Measurements from ENCODE around the gene RPS4Y1.
"Not testable (repeated sequence)": the region's sequence is repeated elsewhere in the genome, so short reads cannot be mapped to it uniquely, and the experiment has no call there.

RPS4Y1 gene

GRCh38 chrY:2841471-2841893 lies at the start of gene RPS4Y1:
RPS4Y1 (plus strand) TSS chrY:2841602; CDS start chrY:2841625, 23 bp downstream.
- DNase-seq, result no peak

DNA sequence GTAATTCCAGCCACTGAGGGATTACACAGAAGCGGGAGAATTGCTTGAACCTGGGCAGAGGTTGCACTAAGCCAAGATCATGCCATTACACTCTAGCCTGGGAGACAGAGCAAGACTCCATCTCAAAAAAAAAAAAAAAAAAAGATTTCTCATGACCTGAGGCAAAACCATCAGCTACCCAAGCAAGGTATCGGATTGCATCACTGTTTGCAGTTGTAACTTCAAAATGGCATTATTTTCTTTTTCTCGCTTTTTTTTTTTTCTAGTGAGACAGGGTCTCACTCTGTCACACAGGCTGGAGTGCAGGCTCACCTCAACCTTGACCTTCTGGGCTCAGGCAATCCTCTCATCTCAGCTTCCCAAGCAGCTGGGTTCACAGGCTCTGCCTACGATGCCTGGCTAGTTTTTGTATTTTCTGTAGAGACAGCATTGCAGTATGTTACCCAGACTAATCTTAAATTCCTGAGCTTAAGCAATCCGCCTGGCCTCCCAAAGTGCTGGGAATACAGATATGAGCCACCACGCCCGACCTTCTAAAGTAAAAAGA lies 44.4 kb upstream of the RPS4Y1 start:
- no peak for DNase-seq

DNA sequence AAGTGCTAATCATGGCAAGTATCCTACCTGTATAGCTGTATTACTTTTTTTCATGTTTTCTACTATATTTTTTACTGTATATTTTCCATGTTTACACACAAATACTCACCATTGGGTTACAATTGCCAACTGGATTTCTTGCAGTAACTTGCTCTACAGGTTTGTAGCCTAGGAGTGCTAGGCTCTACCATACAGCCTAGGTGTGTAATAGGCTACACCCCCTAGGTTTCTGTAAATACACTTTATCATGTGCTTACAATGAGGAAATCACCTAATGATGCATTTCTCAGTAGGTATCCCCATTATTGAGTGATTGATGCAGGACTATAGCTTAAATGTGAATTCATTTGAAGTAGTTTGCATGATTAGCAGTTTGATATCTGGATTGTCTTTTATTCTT lies 43.4 kb upstream of the RPS4Y1 start:
- no peak for DNase-seq

GRCh38 chrY:2800246-2800645 lies 41.2 kb upstream of the RPS4Y1 start:
- no peak for DNase-seq

- DNase-seq, result not testable (repeated sequence)
Measured at GRCh38 chrY:2817146-2817896, 24.1 kb upstream of the RPS4Y1 start.

- DNase-seq, result no peak
Measured at GRCh38 chrY:2824471-2824870, 16.9 kb upstream of the RPS4Y1 start.

- DNase-seq, result no peak
Measured at GRCh38 chrY:2828497-2828896, 12.9 kb upstream of the RPS4Y1 start.

DNA sequence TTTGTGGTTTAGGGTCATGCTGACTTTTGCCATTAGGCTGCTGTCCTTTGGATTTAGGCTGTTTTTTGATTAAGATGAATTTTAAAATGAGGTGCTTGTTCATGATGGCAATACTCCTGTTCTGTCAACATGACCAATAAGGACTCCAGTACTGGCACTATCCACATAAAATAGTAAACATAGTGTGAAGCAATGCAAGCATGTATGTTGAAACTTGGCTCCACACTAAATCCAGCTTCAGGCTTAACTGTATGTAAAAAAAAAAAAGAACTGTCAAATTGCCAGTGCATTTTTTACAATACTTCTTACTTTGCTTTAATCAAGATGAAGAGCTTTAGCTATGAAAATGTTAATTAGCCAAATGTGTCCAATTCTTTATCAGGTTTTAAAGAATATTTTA lies 6.2 kb upstream of the RPS4Y1 start:
- no peak for DNase-seq

GRCh38 chrY:2837078-2837477 lies 4.3 kb upstream of the RPS4Y1 start:
- no peak for DNase-seq

DNA sequence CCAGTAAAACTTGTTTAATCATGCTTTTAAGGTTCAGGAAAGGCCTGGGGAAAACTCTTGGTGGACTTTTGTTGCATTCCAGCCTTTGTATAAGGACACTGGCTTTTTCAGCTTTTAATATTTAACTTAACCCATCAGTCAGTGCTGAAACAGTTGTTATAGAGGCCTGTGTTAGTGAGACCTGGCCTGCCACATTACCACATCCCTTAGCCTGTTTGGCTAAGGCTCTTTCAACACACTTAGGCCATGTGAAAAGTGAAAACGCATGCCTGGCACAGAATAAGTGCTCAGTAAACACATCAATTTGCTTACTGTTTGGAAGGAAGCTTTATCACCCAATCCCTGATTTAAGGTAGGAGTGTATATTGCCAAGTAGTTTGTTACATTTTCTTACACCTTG lies 3.5 kb upstream of the RPS4Y1 start:
- no peak for DNase-seq

DNA sequence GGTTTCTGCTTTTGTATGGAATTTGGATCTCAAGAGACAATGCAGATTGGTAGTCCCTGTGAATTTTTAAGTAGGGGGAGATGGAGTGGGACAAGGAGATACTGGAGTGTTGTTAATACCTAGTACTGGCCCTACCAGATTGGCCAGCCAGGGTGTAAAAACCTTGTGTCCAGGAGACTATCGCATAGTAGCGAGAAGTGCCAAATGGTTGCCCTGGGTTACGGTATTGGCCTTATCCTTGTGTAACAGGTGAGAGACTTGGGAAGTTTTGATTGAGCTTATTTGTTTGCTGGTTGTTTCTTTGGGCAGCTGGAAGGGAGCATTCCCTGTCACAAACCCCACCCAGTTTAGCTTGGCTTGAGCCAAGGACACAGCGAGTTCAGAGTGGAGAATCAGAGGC lies 5.4 kb downstream of the RPS4Y1 start:
- DNase-seq, result no peak

DNA sequence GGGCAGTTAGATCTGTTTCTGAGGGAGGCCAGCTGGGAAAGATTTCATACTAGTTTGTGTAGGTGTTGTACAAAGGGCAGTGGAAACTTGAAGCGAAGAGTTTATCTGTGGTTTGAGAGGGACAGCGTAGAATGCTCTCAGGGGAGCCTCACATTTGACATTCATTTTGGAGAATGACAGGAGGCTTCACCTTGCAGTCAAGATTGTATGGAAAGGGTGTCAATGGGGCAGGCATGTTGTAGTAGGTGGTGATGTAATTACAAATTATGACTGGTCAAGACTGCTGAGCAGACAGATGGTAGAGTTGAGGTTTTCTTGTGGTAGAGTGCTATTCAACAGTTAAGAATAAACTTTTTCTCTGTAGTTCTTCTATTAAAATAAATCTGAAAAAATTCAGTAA lies 7.0 kb downstream of the RPS4Y1 start:
- no peak for DNase-seq

DNA sequence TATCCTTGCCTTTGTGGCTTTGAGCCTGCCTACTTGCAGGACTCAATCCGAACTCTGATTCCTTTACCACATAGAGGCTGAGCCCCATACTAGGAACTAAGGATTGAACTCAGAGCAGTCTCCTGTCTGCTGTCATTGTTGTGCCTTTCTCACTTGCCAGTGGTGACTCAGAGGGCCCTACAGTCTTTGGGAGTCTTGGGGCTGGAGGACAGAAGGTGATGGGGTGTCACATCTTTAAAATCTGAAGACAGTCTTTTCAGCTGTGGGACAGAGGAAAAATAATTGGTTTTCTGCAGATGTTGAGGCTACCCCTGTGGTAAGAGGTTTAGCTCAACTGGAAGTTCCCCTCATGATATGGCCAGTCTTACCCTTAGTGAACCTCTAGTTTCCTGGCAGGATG lies 8.0 kb downstream of the RPS4Y1 start:
- DNase-seq, result no peak

DNA sequence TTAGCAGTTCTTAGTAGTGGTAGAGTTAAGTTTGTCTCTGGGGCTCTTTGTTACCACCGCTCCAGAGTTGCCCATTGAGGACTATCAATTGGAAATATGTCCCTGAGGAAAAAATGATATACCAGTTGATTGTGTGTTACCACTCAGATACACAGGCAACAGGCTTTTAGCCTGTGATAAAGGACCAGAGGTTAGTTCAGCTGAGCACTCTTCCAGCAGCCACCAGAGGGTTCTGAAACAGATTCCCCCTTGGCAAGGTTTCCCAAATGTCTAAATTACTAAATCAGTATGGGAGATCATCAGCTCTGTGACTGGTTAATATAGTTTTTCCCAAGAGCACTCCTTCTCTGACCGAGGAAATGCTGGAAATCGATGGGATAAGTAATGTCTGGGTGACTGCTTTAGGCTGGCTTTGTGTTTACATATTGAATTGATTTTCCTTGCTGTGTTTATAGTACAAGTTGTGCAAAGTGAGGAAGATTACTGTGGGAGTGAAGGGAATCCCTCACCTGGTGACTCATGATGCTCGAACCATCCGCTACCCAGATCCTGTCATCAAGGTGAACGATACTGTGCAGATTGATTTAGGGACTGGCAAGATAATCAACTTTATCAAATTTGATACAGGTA lies 12.9 kb downstream of the RPS4Y1 start:
- DNase-seq, result no peak

GRCh38 chrY:2857068-2857467 lies 15.7 kb downstream of the RPS4Y1 start:
- DNase-seq, result no peak

DNA sequence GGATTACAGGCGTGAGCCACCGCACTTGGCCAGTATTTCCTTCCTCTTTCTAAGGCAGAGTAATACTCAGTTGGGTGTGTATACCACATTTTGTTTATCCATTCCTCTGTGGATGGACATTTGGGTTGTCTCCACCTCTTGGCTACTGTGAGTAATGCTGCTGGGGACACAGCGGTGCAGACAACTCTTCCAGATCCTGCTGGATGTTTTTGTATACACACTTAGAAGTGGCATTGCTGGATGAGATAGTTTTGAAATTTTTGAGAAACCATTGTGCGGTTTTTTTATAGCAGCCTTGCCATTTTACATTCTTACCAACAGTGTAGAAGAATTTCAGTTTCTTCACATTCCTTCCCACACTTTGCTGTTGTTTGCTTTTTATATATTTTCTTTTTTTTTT lies 16.3 kb downstream of the RPS4Y1 start:
- no peak for DNase-seq

DNA sequence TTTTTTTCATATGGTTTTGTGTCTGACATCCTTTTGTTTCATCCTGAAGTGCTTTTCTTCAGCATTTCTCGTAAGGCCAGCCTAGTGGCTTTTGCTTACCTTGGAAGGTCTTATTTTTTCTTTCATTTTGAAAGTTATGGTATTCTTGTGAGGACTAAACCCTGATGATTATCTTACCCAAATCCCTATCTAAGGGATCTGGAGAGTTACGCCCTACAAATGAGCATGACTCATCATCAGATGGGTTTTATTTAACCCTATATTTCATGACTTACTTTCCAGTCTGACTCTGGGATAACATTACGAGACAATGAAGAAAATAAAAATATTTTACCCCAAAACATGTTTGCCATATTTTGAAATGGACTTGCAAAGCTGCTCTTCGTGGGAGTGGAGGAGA lies 18.4 kb downstream of the RPS4Y1 start:
- no peak for DNase-seq

- DNase-seq, result no peak
Measured at GRCh38 chrY:2860511-2860910, 19.1 kb downstream of the RPS4Y1 start.

DNA sequence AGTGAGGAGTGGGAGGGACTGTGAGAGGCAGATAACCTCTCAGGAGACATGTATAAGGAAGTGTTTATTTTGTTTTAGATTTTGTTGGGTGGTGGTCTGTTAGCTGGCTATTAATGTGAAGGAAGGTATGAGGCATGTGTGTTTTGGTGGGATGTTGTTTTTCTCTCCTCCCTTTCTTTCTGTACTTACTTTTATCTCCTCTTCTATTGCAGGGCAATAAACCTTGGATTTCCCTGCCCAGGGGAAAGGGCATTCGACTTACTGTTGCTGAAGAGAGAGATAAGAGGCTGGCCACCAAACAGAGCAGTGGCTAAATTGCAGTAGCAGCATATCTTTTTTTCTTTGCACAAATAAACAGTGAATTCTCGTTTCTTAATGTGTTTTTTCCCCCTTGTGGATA lies 25.2 kb downstream of the RPS4Y1 start:
- DNase-seq, result no peak

DNA sequence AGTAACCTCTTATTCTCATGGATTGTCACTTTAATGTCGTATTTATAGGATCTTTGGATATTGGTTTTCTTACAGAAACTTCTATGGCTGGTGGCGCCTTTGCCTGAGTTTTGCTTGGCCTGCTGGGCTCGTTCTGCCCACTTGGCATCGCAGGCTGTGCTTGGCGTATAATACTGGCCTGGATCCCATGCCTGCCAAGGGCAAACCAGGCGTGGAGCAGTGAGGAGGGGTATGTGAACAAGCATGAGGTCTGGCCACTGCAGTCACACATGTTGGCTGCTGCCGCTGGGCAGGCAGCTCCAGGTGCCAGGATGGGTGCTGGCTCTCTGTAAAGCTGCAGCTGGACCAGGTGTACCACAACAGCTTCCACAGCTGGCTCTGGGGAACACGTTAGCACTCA lies 26.1 kb downstream of the RPS4Y1 start:
- no peak for DNase-seq

DNA sequence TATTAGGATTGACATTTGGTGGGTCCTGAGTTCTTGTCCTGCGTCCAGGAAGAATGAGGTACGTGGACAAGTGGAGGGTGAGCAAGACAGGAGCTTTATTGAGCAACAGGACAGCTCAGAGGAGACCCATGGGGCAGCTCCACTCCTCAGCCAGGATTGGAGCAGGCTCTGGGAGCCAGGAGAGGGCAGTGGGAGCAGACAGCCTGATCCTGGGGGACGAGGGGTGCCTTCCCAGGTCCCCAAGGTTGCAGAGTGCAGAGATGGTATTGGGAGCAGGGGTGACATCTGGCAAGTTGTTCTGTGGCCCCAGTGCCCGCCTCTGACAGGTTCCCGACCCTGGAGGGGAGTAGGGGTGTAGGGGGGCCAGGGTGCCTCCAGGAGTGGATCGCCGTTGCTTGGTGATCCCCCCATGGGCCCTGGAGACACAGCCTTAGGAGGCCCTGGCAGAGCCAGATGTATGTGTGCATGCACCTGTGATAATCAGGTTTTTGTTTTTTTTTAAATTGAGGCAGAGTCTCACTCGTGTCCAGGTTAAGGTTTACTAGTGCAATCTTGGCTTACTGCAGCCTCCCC lies 26.7 kb downstream of the RPS4Y1 start:
- DNase-seq, result no peak

GRCh38 chrY:2872234-2872633 lies 30.8 kb downstream of the RPS4Y1 start:
- not testable (repeated sequence) for DNase-seq

DNA sequence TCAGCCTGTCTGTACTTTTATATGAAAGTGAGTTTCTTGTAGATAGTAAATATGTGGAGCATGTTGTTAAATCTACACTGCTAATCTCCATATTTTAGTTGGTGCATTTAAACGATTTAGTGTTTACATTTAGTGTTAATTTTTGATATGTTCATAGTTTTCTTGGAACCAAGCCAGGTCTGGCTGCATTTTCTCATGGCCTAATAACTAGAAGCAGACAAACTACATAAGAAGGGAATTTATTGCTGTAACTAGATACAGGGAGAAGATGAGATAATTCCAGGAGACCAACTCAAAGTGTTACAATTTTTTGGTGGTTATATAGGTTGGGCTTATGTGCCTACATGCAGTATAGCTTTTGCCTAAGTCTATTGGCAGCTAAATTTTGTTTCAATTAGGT lies 32.8 kb downstream of the RPS4Y1 start:
- no peak for DNase-seq

GRCh38 chrY:2883561-2883960 lies 42.2 kb downstream of the RPS4Y1 start:
- DNase-seq, result no peak
